HepG2 (cell line): Measurements from ENCODE around the gene ELANE.

ENCODE experiments used
- FIP1L1 ChIP-seq: fragments of 200-400 bp; formaldehyde crosslinking; IDR thresholded peaks from 2 replicates; pipeline ENCODE4 v1.6.1; 2018; ENCODE audit warnings: low read depth, mild to moderate bottlenecking, low read length, moderate library complexity, borderline replicate concordance; ENCODE audit not compliant: insufficient read depth
- MAZ ChIP-seq, 2 experiments: sonication (generic) in 1 of 2; formaldehyde crosslinking in 1 of 2; IDR thresholded peaks; 2 replicates each; pipeline versions ENCODE4 v1.5.0 to v1.6.1; 2012 to 2020; ENCODE audit warnings: low read depth in 2 of 2, mild to moderate bottlenecking in 2 of 2, borderline replicate concordance in 1 of 2, improper control_type of control experiment in 1 of 2, low read length in 1 of 2, missing genetic modification reagents in 1 of 2, moderate library complexity in 1 of 2
- ZNF20 ChIP-seq: sonication (generic); formaldehyde crosslinking; IDR thresholded peaks from 2 replicates; pipeline ENCODE4 v1.4.0; 2020; ENCODE audit warnings: mild to moderate bottlenecking, moderate library complexity, missing genetic modification reagents
- TF ChIP-seq, protein P1 (sequence below): sonication (generic); formaldehyde crosslinking; IDR thresholded peaks from 2 replicates; pipeline ENCODE4 v1.5.0; 2020; ENCODE audit warnings: mild to moderate bottlenecking, missing genetic modification reagents, moderate library complexity

DNA sequence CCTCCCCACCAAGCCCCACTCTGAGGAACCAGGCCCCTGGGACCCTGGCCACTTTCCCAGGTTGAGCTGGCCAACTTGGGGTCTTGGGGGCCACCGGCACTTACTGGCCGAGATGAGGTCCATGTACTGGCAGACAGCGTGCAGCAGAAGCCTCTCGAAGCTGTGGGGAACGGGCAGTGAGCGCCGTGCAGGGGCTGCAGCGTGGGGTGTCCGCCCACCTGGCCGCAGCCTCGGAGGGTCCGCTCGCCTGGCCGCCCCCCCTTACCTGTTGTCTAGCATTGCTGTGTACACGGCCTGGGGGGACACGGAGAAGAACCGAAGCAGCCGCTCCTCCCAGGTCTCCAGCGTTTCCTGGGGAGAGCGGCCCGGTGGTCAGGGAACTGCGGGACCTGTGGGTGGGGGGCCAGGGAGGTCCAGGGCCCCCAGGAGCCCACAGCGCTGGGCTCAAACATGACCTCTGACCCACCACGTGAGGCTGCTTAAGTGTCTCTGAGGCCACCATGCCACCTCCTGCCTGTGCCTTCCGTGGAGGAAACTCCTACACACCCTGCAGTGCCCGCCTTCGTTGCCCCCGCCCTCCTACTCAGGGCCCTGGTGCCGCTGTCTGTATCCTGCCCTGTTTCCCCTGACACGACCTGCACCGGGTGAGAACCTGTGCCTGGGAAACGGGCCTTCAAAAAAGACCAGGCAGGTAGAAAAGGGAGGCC lies 47.4 kb downstream of the ELANE start:
- TF ChIP-seq FIP1L1 (no peak), MAZ (IDR thresholded peaks at IDR 0.05; ENCODE audit: borderline replicate concordance, low read depth, low read length) (no peak), MAZ (CRISPR knock-in tag; IDR thresholded peaks at IDR 0.05; ENCODE audit: low read depth) (no peak), ZNF20 (no peak)
- TF ChIP-seq, protein P1, sequence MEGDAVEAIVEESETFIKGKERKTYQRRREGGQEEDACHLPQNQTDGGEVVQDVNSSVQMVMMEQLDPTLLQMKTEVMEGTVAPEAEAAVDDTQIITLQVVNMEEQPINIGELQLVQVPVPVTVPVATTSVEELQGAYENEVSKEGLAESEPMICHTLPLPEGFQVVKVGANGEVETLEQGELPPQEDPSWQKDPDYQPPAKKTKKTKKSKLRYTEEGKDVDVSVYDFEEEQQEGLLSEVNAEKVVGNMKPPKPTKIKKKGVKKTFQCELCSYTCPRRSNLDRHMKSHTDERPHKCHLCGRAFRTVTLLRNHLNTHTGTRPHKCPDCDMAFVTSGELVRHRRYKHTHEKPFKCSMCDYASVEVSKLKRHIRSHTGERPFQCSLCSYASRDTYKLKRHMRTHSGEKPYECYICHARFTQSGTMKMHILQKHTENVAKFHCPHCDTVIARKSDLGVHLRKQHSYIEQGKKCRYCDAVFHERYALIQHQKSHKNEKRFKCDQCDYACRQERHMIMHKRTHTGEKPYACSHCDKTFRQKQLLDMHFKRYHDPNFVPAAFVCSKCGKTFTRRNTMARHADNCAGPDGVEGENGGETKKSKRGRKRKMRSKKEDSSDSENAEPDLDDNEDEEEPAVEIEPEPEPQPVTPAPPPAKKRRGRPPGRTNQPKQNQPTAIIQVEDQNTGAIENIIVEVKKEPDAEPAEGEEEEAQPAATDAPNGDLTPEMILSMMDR (CRISPR knock-in tag), result no peak
